IMR-90 (cell line): Measurements from ENCODE around the gene CWF19L1. TPM values are rescaled to one million over a fixed set of nuclear protein-coding genes. Genes with fewer than 3 reads are reported as not detected.
"Not testable (repeated sequence)": the region's sequence is repeated elsewhere in the genome, so short reads cannot be mapped to it uniquely, and the experiment has no call there.

Experiments
- ATAC-seq: fragments of 200-7000 bp; cut with Tn5 transposase; 2 replicates; pipeline ENCODE4 v1.9.1; 2020; ENCODE audit warnings: low read depth, mild to moderate bottlenecking, moderate library complexity
- BruUV-seq: library from RNA; stranded (reverse); fragments of 400-500 nt; replicated peaks from 2 replicates; lab custom pipeline; 2021; lab: Mats Ljungman, UMichigan
- CTCF ChIA-PET: fragments of 300-600 bp; formaldehyde crosslinking; extraction: SDS; loops from one replicate; lab custom pipeline; 2021; ENCODE audit warnings: antibody characterized with exemption; lab: Yijun Ruan, JAX
- POLR2A ChIA-PET: fragments of 300-600 bp; sonication (Branson Sonifier 250); formaldehyde crosslinking; loops from one replicate; lab custom pipeline; 2022; ENCODE audit warnings: antibody characterized with exemption; ENCODE audit not compliant: unreplicated experiment; lab: Charles Lee
- DNase-seq: peaks from one replicate; pipeline ENCODE4 v3.0.0; 2013
- H2AFZ ChIP-seq: replicated peaks from 2 replicates; pipeline ENCODE3; 2013; ENCODE audit warnings: low read length, mild to moderate bottlenecking; ENCODE audit not compliant: poor library complexity
- H2AK5ac ChIP-seq: 2 replicates; pipeline ENCODE4 v1.6.1; 2013; ENCODE audit warnings: low read depth, low read length, inconsistent platforms
- H2AK9ac ChIP-seq: replicated peaks from 2 replicates; pipeline ENCODE3; 2013; ENCODE audit warnings: mild to moderate bottlenecking, low read depth, low read length, moderate library complexity; ENCODE audit not compliant: poor library complexity
- H2BK120ac ChIP-seq: 2 replicates; pipeline ENCODE4 v1.6.1; 2013; ENCODE audit warnings: low read depth, low read length, inconsistent platforms
- H2BK15ac ChIP-seq: 3 replicates; pipeline ENCODE4 v1.6.1; 2013; ENCODE audit warnings: low read depth, low read length, inconsistent platforms
- H2BK20ac ChIP-seq: 2 replicates; pipeline ENCODE4 v1.6.1; 2013; ENCODE audit warnings: low read depth, mild to moderate bottlenecking, inconsistent platforms, low read length, moderate library complexity
- H2BK5ac ChIP-seq: 2 replicates; pipeline ENCODE4 v1.6.1; 2013; ENCODE audit warnings: mild to moderate bottlenecking, low read depth, low read length, inconsistent platforms; ENCODE audit not compliant: poor library complexity, severe bottlenecking
- H3K14ac ChIP-seq: replicated peaks from 2 replicates; pipeline ENCODE4 v1.6.1; 2013; ENCODE audit warnings: low read depth, low read length, inconsistent platforms
- H3K18ac ChIP-seq: 2 replicates; pipeline ENCODE4 v1.6.1; 2013; ENCODE audit warnings: low read depth, low read length, control low read depth
- H3K23ac ChIP-seq: 2 replicates; pipeline ENCODE4 v1.6.1; 2013; ENCODE audit warnings: low read depth, low read length, inconsistent platforms
- H3K27ac ChIP-seq: 2 replicates; pipeline ENCODE4 v1.5.1; 2013; ENCODE audit warnings: mild to moderate bottlenecking, control low read depth, low read length; ENCODE audit not compliant: insufficient read depth
- H3K27me3 ChIP-seq: 2 replicates; pipeline ENCODE4 v1.6.1; 2013; ENCODE audit warnings: low read length; ENCODE audit not compliant: control insufficient read depth, insufficient read depth
- H3K36me3 ChIP-seq: 2 replicates; pipeline ENCODE4 v1.6.1; 2013; ENCODE audit warnings: low read length, mixed read lengths; ENCODE audit not compliant: control insufficient read depth, insufficient read depth
- H3K4ac ChIP-seq: 2 replicates; pipeline ENCODE4 v1.6.1; 2013; ENCODE audit warnings: low read depth, low read length, inconsistent platforms
- H3K4me1 ChIP-seq: 2 replicates; pipeline ENCODE4 v1.6.1; 2013; ENCODE audit warnings: low read length, mixed read lengths; ENCODE audit not compliant: control insufficient read depth, insufficient read depth
- H3K4me2 ChIP-seq: 2 replicates; pipeline ENCODE4 v1.6.1; 2013; ENCODE audit warnings: low read depth, mild to moderate bottlenecking, control low read depth, low read length, moderate library complexity
- H3K4me3 ChIP-seq: 2 replicates; pipeline ENCODE4 v1.5.1; 2013; ENCODE audit warnings: low read depth, mild to moderate bottlenecking, control low read depth, low read length, moderate library complexity; ENCODE audit not compliant: insufficient read depth
- H3K56ac ChIP-seq: 2 replicates; pipeline ENCODE4 v1.6.1; 2013; ENCODE audit warnings: low read length, inconsistent platforms; ENCODE audit not compliant: insufficient read depth; ENCODE audit errors: extremely low read depth
- H3K79me1 ChIP-seq, 2 experiments: 2 replicates each; pipeline ENCODE4 v1.6.1; 2013; ENCODE audit warnings: low read length in 2 of 2, inconsistent platforms in 1 of 2, low read depth in 1 of 2
- H3K9ac ChIP-seq: 2 replicates; pipeline ENCODE4 v1.6.1; 2013; ENCODE audit warnings: low read depth, low read length, control low read depth
- H3K9me1 ChIP-seq: 2 replicates; pipeline ENCODE4 v1.6.1; 2013; ENCODE audit warnings: low read length, inconsistent platforms; ENCODE audit not compliant: insufficient read depth
- H3K9me3 ChIP-seq: 2 replicates; pipeline ENCODE4 v1.6.1; 2013; ENCODE audit warnings: low read length; ENCODE audit not compliant: control insufficient read depth, insufficient read depth
- H4K20me1 ChIP-seq: 2 replicates; pipeline ENCODE4 v1.6.1; 2013; ENCODE audit warnings: low read length, inconsistent platforms; ENCODE audit not compliant: insufficient read depth
- H4K5ac ChIP-seq: 2 replicates; pipeline ENCODE4 v1.6.1; 2013; ENCODE audit warnings: mild to moderate bottlenecking, low read depth, low read length, control low read depth
- H4K8ac ChIP-seq, 2 experiments: 2 replicates each; pipeline ENCODE4 v1.6.1; 2013; ENCODE audit warnings: low read depth in 2 of 2, low read length in 2 of 2, control low read depth in 1 of 2, inconsistent platforms in 1 of 2
- H4K91ac ChIP-seq: 2 replicates; pipeline ENCODE4 v1.6.1; 2013; ENCODE audit warnings: low read depth, low read length, inconsistent platforms; ENCODE audit not compliant: insufficient read depth
- WGBS, 2 experiments: methylation state at CpG; one replicate each; pipeline versions ENCODE4 v1.1.5 to v1.1.7; 2013; ENCODE audit warnings: missing lambda C conversion rate in 2 of 2; ENCODE audit not compliant: insufficient read length in 1 of 2; ENCODE audit errors: extremely low coverage in 2 of 2; 5-methylcytosine and 5-hydroxymethylcytosine counted together
- dilution Hi-C: fragments of 300-500 bp; cut with HindIII; formaldehyde crosslinking; loops from one replicate; pipeline ENCODE4 v1.14.3; 2018; ENCODE audit warnings: low sequenced_read_pairs; ENCODE audit not compliant: unreplicated experiment
- in situ Hi-C: fragments of 300-500 bp; cut with MboI; formaldehyde crosslinking; loops from 3 replicates; pipeline ENCODE4 v1.14.3; 2019; ENCODE audit warnings: low sequenced_read_pairs, inconsistent platforms, mixed read lengths
- intact Hi-C: fragments of 100-400 bp; cut with micrococcal nuclease; formaldehyde crosslinking; loops from 2 replicates; pipeline ENCODE4 v1.10.0; 2022
- polyA plus RNA-seq, 3 experiments: library from polyadenylated mRNA; depleted of rRNA; stranded (reverse); fragments of >200 nt; gene quantifications; 2 replicates each; pipeline ENCODE4 v1.2.3, GENCODE V29; 2012; ENCODE audit warnings: low replicate concordance in 1 of 3
- total RNA-seq: library from RNA; depleted of rRNA; stranded (reverse); fragments of >200 nt; gene quantifications from 2 replicates; pipeline ENCODE4 v1.2.3, GENCODE V29; 2012

The CWF19L1 gene
- total and polyA plus RNA-seq, 2 of the 4 experiments (the other 2 are of a cell fraction), result 10.2 to 30.8 TPM

DNA sequence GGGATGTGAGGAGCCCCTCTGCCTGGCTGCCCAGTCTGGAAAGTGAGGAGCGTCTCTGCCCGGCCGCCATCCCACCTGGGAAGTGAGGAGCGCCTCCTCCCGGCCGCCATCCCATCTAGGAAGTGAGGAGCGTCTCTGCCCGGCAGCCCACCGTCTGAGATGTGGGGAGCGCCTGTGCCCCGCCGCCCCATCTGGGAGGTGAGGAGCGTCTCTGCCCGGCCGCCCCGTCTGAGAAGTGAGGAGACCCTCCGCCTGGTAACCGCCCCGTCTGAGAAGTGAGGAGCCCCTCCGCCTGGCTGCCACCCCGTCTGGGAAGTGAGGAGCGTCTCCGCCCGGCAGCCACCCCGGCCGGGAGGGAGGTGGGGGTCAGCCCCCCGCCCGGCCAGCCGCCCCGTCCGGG lies 9.5 kb upstream of the CWF19L1 start:
- H4K5ac ChIP-seq, H4K8ac ChIP-seq, H3K18ac ChIP-seq, H4K20me1 ChIP-seq, H2AFZ ChIP-seq, dilution Hi-C loops, H3K4me3 ChIP-seq, H2BK15ac ChIP-seq, H3K4me2 ChIP-seq, H3K4me1 ChIP-seq, DNase-seq, H3K9me3 ChIP-seq, H3K9ac ChIP-seq, BruUV-seq, H2BK5ac ChIP-seq, intact Hi-C loops, in situ Hi-C loops, H3K27me3 ChIP-seq, H3K9me1 ChIP-seq, H3K14ac ChIP-seq, CTCF ChIA-PET, H3K23ac ChIP-seq, H3K56ac ChIP-seq, H3K4ac ChIP-seq, H4K91ac ChIP-seq, POLR2A ChIA-PET, H2AK5ac ChIP-seq, ATAC-seq, H2AK9ac ChIP-seq, H2BK20ac ChIP-seq, H2BK120ac ChIP-seq, H3K27ac ChIP-seq: not testable (repeated sequence)
- Histone ChIP-seq H3K36me3 (peaks cover 30% of the 10 kb centered on the region), H3K79me1 (peaks cover 9 to 15% of the 10 kb centered on the region in 2 experiments)
- 93% methylated on average over 6 of the region's 31 CpGs; no CpG with 5 or more reads in 1 of the 2 experiments for WGBS, 2 experiments
